Stimulated activated CD4-positive, alpha-beta T cell treated with anti-CD3 and anti-CD28 coated beads, Interleukin-4, amount 100 ng/mL, for 24 hours (primary cell): ENCODE measurements around the gene NTHL1.

Source experiments
- DNase-seq: peaks from one replicate; pipeline ENCODE4 v3.0.0-alpha.2; 2020

NTHL1 gene

GRCh38 chr16:2047330-2048115 is at the start of gene NTHL1, which contains the start of gene TSC2:
Gene NTHL1 (minus strand): TSS chr16:2047834. CDS start chr16:2047823, 11 bp downstream.
Gene TSC2 (plus strand): TSS chr16:2047985. CDS start chr16:2048616, 631 bp downstream.
- DNase-seq: peak; percentile 96

- no peak for DNase-seq
Measured at GRCh38 chr16:2096853-2097595, 49.4 kb upstream of the NTHL1 start.

GRCh38 chr16:2095918-2096582 is 48.4 kb upstream of the NTHL1 start:
- no peak for DNase-seq

GRCh38 chr16:2095315-2095853 is 47.8 kb upstream of the NTHL1 start:
- DNase-seq: no peak

- DNase-seq: no peak
Measured at GRCh38 chr16:2093793-2094192, 46.2 kb upstream of the NTHL1 start.

- no peak for DNase-seq
Measured at GRCh38 chr16:2092866-2093265, 45.2 kb upstream of the NTHL1 start.

GRCh38 chr16:2092256-2092620 is 44.6 kb upstream of the NTHL1 start:
- DNase-seq: no peak

- no peak for DNase-seq
Measured at GRCh38 chr16:2091547-2092255, 44.1 kb upstream of the NTHL1 start.

GRCh38 chr16:2090777-2091546 is 43.3 kb upstream of the NTHL1 start:
- no peak for DNase-seq

GRCh38 chr16:2090481-2090776 is 42.8 kb upstream of the NTHL1 start:
- no peak for DNase-seq

GRCh38 chr16:2089706-2090480 is 42.3 kb upstream of the NTHL1 start:
- DNase-seq: no peak

GRCh38 chr16:2088759-2089358 is 41.2 kb upstream of the NTHL1 start:
- DNase-seq: no peak

GRCh38 chr16:2087748-2088631 is 40.4 kb upstream of the NTHL1 start:
- DNase-seq: no peak

- DNase-seq: no peak
Measured at GRCh38 chr16:2086812-2087747, 39.4 kb upstream of the NTHL1 start.

GRCh38 chr16:2086106-2086742 is 38.6 kb upstream of the NTHL1 start:
- DNase-seq: no peak

GRCh38 chr16:2085669-2086068 is 38.0 kb upstream of the NTHL1 start:
- no peak for DNase-seq

- DNase-seq: no peak
Measured at GRCh38 chr16:2084895-2085625, 37.4 kb upstream of the NTHL1 start.
